Endothelial cell of umbilical vein (primary cell): ENCODE data around the gene PRSS56.

ENCODE experiments used
- CTCF ChIP-seq, 2 donors: IDR thresholded peaks; 1 replicate in 1 of 2; 2 replicates in 1 of 2; pipeline ENCODE4 v1.5.1; 2011; ENCODE audit warnings: low read length in 2 of 2, mild to moderate bottlenecking in 2 of 2, moderate library complexity in 2 of 2, control low read depth in 1 of 2, inconsistent platforms in 1 of 2, low read depth in 1 of 2; ENCODE audit not compliant: insufficient read depth in 1 of 2; ENCODE audit errors: extremely low read depth in 1 of 2
- EZH2 ChIP-seq: IDR thresholded peaks from 2 replicates; pipeline ENCODE4 v1.6.1; 2012; ENCODE audit warnings: borderline replicate concordance, low read depth, mild to moderate bottlenecking, moderate library complexity, low read length, inconsistent platforms; ENCODE audit not compliant: severe bottlenecking
- POLR2A ChIP-seq: IDR thresholded peaks from 2 replicates; pipeline ENCODE4 v1.6.1; 2012; ENCODE audit warnings: low read depth, mild to moderate bottlenecking, control low read depth, low read length
- POLR2AphosphoS5 ChIP-seq: IDR thresholded peaks from 2 replicates; pipeline ENCODE4 v1.6.1; 2012; ENCODE audit warnings: low read depth, mild to moderate bottlenecking, control low read depth, low read length, moderate library complexity; ENCODE audit not compliant: insufficient read depth

GRCh38 chr2:232526372-232526941 lies 6.3 kb downstream of the PRSS56 start:
- no peak for TF ChIP-seq POLR2AphosphoS5
- TF ChIP-seq CTCF (IDR thresholded peaks at IDR 0.05; ENCODE audit: extremely low read depth in 1 of 2, insufficient read depth in 1 of 2, low read depth in 1 of 2, low read length in 2 of 2): no peak
- TF ChIP-seq POLR2A: no peak
- TF ChIP-seq EZH2: no peak
